Activated T-helper 2 cell treated with anti-CD3 and anti-CD28 coated beads, Interferon-gamma antibody, Interleukin-2, Interleukin-4, amounts not matched to agents 10 μg/mL and 5 μg/mL and 100 μg/mL, durations not matched to agents 14 hours and 24 hours and 36 hours (primary cell): ENCODE results near the gene ABHD16B. TPM values are rescaled to one million over a fixed set of nuclear protein-coding genes. Genes with fewer than 3 reads are reported as not detected.

Source experiments
- DNase-seq: peaks from one replicate; pipeline ENCODE4 v3.0.0; 2021; ENCODE audit warnings: low spot score
- H3K27ac Mint-ChIP-seq: one replicate; pipeline ENCODE4 v1.8.0; 2021; ENCODE audit warnings: mixed read lengths
- H3K27me3 Mint-ChIP-seq: one replicate; pipeline ENCODE4 v1.8.0; 2021; ENCODE audit warnings: low read depth, mixed read lengths
- H3K36me3 Mint-ChIP-seq: one replicate; pipeline ENCODE4 v1.8.0; 2021; ENCODE audit warnings: low read depth, mixed read lengths
- H3K4me1 Mint-ChIP-seq: one replicate; pipeline ENCODE4 v1.8.0; 2021; ENCODE audit warnings: low read depth, mixed read lengths
- H3K4me3 Mint-ChIP-seq: one replicate; pipeline ENCODE4 v1.8.0; 2021; ENCODE audit warnings: low read depth, mild to moderate bottlenecking, moderate library complexity, mixed read lengths
- H3K9me3 Mint-ChIP-seq: one replicate; pipeline ENCODE4 v1.8.0; 2021; ENCODE audit warnings: mixed read lengths
- intact Hi-C: fragments of 100-400 bp; cut with micrococcal nuclease; formaldehyde crosslinking; loops from one replicate; pipeline ENCODE4 v1.15.1; 2023
- total RNA-seq: library from RNA; stranded (reverse); gene quantifications from 2 replicates; pipeline ENCODE4 v1.2.3, GENCODE V29; 2022

Gene ABHD16B
- total RNA-seq, 1 donor from 2014 or later = not detected

DNA sequence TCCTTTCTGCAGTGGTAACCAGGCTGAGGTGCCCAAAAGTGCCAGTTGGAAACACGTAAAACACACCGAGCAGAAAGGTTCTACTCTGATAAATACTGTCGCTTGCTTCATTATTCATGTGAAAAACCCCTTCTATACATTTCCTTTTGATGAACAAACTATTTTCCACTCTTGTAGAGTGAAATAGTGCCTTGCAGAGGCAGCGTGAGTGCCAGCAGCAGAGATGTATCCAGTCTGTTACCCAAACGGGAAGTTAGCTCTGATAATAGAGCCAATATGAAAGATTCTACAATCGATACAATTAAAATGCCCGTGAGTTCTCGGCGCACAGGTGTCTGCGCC lies 31.7 kb upstream of the ABHD16B start:
- peaks cover 16% of the 10 kb centered on the region for H3K4me1 Mint-ChIP-seq
- no peak for DNase-seq
- no peaks in the 10 kb centered on the region for H3K9me3 Mint-ChIP-seq
- H3K27me3 Mint-ChIP-seq = peaks cover 42% of the 10 kb centered on the region
- H3K27ac Mint-ChIP-seq = peak overlapping the region; percentile 60
- intact Hi-C loops = no loop called here
- peaks cover 5% of the 10 kb centered on the region for H3K36me3 Mint-ChIP-seq
- peak overlapping the region; percentile 90 for H3K4me3 Mint-ChIP-seq

DNA sequence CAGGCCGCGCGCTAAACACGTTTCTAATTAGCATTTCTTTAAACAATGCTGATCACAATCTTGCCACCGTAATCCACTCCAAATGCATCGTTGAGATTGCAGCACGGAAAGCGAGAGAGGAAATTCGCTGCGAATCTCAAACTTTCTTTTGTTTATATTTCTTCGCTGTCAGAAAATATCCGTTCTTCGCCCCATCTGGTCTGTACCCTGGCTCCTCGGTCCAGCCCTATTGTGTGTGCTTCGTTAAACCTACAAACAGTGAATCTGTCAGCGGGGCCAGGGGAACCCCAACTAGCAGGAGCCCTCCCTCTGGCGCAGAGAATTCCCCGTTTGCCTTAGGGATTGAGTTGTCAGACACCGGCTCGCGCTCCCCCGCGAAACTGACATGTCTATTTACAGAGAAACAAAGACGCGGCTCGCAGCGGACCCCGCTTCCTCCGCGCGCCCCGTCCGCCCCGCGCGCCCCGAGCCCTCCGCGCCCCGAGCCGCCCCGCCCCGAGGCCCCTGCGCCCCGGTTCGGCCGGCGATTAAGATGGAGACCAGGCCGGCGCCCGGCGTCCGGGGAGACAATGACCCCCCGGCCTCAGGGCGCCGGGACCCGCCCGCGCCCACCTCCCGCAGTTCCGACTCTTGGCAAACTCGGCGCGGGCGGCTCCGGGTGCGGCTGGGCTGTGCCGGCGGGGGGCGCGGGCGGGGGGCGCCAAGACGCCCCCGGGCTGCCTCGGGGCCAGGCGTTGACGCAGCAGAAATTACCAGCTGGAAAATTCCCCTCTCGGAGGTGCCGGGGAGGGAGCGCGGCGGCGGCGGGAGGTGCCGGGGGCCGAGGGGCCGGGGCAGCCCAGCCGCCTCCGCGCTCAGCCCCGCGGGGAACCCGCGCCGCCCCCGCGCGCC lies 31.1 kb upstream of the ABHD16B start:
- peaks cover 5% of the 10 kb centered on the region for H3K36me3 Mint-ChIP-seq
- no peak for DNase-seq
- peaks cover 16% of the 10 kb centered on the region for H3K4me1 Mint-ChIP-seq
- H3K4me3 Mint-ChIP-seq = peak overlapping the region; percentile 90
- H3K27me3 Mint-ChIP-seq = peaks cover 42% of the 10 kb centered on the region
- no peaks in the 10 kb centered on the region for H3K9me3 Mint-ChIP-seq
- peak overlapping the region; percentile 60 for H3K27ac Mint-ChIP-seq
- intact Hi-C loops = no loop called here

DNA sequence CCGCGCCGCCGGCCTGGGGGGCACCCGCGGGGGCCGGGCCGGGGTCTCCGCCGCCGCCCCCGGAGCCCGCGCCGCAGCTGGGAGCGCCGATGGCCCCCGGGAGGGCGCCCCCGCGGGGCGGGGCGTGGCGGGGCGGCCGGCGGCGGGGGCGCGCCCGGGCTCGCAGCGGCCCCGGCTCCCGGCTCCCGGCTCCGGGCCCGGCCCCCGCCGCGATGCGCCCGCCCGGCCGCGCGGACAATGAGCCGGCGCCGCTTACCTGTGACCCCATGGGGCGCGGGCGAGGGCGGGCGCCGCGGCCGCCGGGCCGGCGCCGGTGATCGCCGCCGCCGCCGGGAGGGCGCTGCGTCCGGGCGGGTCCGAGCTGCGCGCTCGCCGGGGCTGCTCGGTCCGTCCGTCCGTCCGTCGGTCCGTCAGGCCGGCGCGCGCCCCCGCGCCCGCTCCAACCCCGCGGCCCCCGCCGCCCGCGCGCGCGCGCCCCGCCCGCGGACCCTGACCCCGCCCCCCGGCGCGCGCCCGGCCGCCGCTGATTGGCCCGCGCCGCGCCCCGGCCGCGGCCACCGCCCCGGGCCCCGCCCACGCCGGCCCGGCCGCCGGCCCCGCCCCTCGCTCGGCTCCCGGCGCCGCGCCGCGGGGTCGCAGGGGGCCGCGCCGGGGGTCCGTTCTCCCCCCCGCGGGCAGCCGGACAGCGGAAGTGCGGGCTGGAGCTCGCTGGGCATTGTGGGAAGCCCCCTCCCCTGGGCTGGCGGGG lies 30.3 kb upstream of the ABHD16B start, which contains the start of gene ZBTB46:
TSS of gene ZBTB46 (minus strand) at position 424 of the 748 bp plus-strand sequence. CDS start 40,507 bp downstream, outside the sequence.
- H3K27me3 Mint-ChIP-seq = peaks cover 34% of the 10 kb centered on the region
- intact Hi-C loops = no loop called here
- peaks cover 13% of the 10 kb centered on the region for H3K4me1 Mint-ChIP-seq
- peak within 1 kb of the TSS; percentile 90 for H3K4me3 Mint-ChIP-seq
- peaks cover 5% of the 10 kb centered on the region for H3K36me3 Mint-ChIP-seq
- no peak for DNase-seq
- no peak within 1 kb of the TSS for H3K27ac Mint-ChIP-seq
- no peaks in the 10 kb centered on the region for H3K9me3 Mint-ChIP-seq

DNA sequence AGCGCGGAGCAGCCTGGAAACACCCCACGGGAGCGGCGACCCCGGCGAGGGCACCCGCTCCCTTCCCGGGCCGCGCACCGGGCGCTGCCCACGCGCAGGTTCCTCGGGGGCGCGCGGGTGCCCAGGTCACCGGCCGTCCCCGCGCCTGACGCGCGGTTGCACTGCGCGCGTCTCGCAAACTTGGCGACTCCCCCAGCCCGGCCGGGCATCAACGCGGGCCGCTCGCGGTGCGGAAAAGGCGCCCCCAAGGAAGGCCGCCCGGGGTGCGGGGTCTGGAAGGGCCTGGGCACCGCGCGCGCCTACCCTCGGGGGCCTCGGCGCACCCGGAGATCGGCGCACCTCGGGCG lies 29.7 kb upstream of the ABHD16B start:
- no peak overlapping the region for H3K27ac Mint-ChIP-seq
- H3K9me3 Mint-ChIP-seq = no peaks in the 10 kb centered on the region
- H3K4me3 Mint-ChIP-seq = no peak overlapping the region
- DNase-seq = no peak
- intact Hi-C loops = no loop called here
- peaks cover 12% of the 10 kb centered on the region for H3K4me1 Mint-ChIP-seq
- peaks cover 5% of the 10 kb centered on the region for H3K36me3 Mint-ChIP-seq
- H3K27me3 Mint-ChIP-seq = peaks cover 33% of the 10 kb centered on the region

DNA sequence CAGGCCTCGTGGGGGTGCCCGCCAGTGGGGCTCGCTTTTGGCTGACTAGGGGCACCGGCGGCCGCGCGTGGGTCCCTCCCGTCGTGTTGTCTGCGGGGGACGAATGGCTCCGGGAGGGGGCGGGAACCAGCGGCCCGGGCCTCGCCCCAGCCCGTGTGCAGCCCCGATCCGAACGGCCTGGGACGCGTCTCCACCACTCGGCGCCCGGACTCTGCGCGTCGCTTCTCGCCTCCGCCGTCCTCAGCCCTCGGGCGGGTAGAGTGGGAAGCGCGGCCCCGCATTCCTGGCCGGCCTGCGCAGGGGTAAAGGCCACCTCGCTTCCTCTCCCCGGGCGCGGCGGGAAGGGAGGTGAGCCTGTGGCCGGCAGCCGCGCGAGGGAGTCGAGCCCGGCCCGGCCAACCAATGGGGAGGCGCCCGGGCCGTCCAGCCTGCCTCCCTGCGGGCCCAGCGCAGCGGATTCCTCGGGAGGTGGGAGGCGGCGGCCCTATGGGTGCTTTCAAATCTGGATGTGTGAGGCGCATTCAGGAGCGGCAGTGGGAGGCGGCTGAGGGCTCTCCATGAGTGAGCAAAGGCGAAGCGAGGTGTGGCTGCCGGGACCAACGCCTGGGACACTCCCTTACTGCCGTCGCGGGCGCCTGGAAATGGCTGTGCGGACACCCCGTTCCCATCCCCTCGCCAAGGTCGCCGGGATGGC lies 29.2 kb upstream of the ABHD16B start:
- Mint-ChIP-seq H3K4me3 (peak overlapping the region; percentile 26), H3K36me3 (peaks cover 5% of the 10 kb centered on the region), H3K9me3 (no peaks in the 10 kb centered on the region), H3K27me3 (peaks cover 29% of the 10 kb centered on the region), H3K4me1 (peaks cover 12% of the 10 kb centered on the region), H3K27ac (no peak overlapping the region)
- intact Hi-C loops = no loop called here
- DNase-seq = no peak

DNA sequence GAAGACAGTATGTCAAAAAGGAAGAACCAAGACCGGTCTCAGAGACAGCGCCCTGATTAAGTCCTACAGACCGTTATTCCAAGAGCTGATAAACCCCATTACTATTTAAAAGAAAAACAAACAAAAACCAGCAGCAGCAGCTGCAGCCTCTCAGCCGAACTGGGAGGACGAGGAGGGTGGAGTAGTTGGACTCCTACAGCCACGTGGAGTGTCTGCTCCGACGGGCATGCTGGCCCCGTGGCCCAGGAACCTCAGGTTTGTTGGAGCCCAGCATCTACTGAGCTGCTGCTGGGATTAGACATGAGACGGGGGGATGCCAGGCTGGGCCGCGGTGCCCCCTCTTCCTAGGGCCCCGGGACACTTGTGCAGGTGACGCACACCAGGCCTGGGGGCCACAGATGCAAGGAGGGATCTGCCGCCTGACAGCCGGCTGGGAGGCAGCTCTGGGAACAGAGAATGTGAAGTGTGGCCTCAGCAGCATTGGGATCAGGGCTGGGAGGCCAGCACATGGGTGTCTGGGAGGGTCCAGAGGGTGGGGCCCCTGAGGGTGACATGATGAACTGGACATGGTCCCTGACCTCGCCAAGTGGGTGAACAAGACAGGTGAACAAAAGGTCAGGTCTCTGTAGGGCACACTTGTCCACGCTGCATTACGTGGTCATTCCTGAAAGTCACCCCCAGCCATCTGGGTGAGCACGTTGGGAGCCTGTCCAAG lies 27.4 kb upstream of the ABHD16B start:
- no peak for DNase-seq
- Mint-ChIP-seq H3K36me3 (peaks cover 5% of the 10 kb centered on the region), H3K4me3 (peak overlapping the region; percentile 11), H3K27ac (no peak overlapping the region), H3K27me3 (peaks cover 22% of the 10 kb centered on the region), H3K4me1 (peaks cover 12% of the 10 kb centered on the region), H3K9me3 (no peaks in the 10 kb centered on the region)
- intact Hi-C loops = no loop called here

DNA sequence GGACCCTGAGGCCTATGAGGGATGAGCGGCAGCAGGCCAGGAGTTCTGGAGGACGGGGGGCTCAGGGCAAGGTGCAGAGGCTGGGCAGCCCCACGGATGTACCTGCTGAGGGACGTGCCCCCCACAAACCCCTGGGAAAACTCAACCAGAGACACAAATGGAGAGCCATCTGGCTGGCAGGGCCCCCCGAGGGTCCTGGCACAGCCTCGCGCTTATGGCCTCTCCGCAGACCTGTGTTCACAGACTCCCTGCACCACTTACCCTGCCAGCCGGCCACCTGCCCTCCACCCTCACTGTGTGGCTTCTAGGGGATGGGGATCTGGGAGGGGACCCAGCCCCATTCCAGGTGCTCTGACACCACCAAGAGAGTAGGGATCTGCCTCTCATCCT lies 26.8 kb upstream of the ABHD16B start:
- Mint-ChIP-seq H3K36me3 (peaks cover 5% of the 10 kb centered on the region), H3K9me3 (no peaks in the 10 kb centered on the region), H3K27me3 (peaks cover 16% of the 10 kb centered on the region)

DNA sequence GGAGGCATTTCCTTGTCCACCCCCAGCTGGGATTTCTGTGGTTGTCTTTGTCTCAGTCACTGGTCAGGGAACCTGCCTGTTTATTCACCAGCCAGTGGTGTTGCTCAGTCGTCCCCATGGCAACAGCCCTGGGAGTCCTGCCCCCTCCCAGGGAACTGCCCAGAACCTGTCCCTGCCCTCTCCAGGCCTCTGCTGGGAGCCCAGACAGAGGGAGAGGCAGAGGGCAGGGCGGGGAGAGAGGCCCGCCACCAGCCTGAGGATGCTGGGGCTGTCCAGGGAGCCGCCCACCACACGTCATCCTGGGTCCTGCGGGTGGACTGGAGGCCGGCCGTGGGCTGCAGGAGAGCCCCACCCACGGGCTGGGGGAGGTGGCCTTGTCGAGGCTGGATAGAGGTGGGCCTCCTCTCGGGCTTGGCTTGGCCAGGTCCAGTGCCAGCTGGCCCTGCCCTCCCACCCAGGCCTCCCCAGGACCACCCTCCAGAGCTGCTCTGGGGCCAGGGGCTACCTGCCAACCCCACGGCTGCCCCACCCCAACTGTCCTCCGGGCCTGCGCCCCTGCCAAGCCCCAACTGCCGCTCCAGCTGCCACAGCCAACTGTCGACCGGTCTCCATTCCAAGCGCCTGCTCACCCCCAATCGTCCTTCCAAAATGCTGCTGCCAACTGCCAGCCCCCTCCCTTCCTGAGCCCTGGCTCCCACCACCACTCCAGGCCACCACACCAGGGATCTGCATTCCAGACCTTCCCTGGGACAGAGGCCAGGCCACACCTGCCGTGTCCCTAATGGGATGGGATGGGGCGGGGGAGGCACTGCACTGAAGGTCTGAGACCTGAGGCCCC lies 26.1 kb upstream of the ABHD16B start:
- intact Hi-C loops = no loop called here
- Mint-ChIP-seq H3K27me3 (peaks cover 10% of the 10 kb centered on the region), H3K4me3 (no peak overlapping the region), H3K4me1 (no peaks in the 10 kb centered on the region), H3K9me3 (no peaks in the 10 kb centered on the region), H3K36me3 (no peaks in the 10 kb centered on the region), H3K27ac (no peak overlapping the region)
- DNase-seq = no peak

More for the DNA sequence above, 26.8 kb upstream of the ABHD16B start:
- intact Hi-C loops = no loop called here
- no peak for DNase-seq
- Mint-ChIP-seq H3K4me1 (peaks cover 7% of the 10 kb centered on the region), H3K27ac (no peak overlapping the region), H3K4me3 (no peak overlapping the region)

DNA sequence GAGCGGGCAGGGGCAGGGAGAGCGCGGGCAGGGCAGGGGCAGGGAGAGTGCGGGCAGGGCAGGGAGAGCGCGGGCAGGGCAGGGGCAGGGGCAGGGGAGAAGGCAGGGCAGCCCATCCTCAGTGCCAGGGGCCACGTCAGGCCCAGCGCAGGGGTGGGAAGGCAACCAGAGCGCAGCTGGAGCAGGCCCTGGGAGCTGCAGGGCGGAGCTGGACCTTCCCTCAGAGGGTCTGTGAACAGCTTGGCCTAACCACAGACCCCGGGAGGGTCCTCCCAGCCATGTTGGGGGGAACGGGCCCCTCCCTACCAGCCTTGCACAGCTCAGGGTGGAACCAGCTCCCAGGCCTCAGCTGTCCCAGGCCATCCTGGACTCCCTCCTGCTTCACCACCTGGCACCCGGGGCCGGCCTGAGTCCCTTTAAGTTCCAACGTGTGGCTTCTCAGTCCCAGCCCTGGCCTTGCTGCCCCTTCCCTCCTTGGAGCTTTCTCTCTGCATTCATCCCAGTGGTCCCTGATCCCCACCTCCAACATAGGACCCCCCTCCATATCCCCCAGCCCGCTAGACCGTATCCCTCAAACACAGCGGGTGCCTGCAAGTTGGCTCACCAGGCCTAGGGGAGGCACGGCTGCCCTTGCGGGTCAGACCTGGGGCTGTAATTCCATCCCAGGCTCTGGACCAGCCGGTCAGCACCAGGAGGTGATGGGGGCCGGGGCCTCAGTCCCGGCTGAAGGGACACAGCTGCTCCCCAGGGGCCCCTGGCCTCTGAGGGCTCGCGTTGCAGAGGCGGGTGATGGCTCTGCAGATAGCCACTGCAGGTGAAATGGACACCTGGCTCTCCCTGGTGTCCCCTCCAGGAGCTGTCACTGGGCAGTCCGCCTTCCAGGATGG lies 24.6 kb upstream of the ABHD16B start:
- peaks cover 12% of the 10 kb centered on the region for H3K27me3 Mint-ChIP-seq
- H3K4me3 Mint-ChIP-seq = no peak overlapping the region
- intact Hi-C loops = no loop called here
- no peaks in the 10 kb centered on the region for H3K36me3 Mint-ChIP-seq
- H3K27ac Mint-ChIP-seq = no peak overlapping the region
- no peak for DNase-seq
- H3K4me1 Mint-ChIP-seq = no peaks in the 10 kb centered on the region
- H3K9me3 Mint-ChIP-seq = no peaks in the 10 kb centered on the region

DNA sequence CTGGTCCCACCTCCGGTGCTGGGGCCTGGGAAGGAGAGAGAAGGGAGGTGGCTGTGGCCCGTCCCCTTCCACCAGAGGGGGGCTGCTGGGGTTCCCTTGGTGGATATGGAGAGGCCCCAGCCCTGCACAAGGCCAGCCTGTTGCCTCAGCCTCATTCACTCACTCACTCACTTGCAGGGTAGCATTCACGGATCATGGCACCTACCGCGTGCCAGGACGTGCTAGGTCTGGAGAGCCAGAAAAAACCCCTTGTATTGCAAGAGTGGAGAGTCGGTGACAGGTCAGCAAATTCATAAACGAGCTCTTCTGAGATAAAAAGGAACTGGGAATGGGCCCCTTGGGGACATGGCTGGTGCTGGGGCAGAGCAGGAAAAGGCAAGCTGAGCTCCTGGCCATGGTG lies 23.8 kb upstream of the ABHD16B start:
- no peaks in the 10 kb centered on the region for H3K36me3 Mint-ChIP-seq
- intact Hi-C loops = no loop called here
- peaks cover 16% of the 10 kb centered on the region for H3K27me3 Mint-ChIP-seq
- no peaks in the 10 kb centered on the region for H3K9me3 Mint-ChIP-seq
- no peaks in the 10 kb centered on the region for H3K4me1 Mint-ChIP-seq
- DNase-seq = no peak
- no peak overlapping the region for H3K4me3 Mint-ChIP-seq
- no peak overlapping the region for H3K27ac Mint-ChIP-seq

DNA sequence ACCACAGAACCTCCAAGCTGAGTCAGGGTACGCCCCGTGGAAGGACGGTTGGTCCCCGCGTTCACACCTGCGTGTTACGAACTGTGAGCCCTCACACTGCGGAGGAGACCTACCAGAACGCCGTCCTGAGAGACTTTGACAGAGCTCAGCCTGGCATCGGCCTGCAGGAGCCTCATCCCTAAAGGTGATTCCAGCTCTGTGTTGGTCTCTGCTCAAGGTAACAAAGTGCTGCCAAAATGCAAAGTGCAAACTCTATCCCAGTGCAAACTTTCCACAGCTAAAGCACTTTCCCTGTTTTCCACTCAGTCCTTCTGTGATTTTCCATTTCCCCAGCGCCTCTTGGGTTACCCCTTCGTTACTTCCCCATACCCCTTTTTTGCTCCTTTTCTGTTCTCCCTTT lies 21.7 kb upstream of the ABHD16B start:
- intact Hi-C loops = no loop called here
- Mint-ChIP-seq H3K27ac (no peak overlapping the region), H3K4me1 (peaks cover 4% of the 10 kb centered on the region), H3K4me3 (no peak overlapping the region), H3K27me3 (peaks cover 22% of the 10 kb centered on the region), H3K9me3 (no peaks in the 10 kb centered on the region), H3K36me3 (no peaks in the 10 kb centered on the region)
- DNase-seq = no peak
